Fibroblast of skin of right biceps (primary cell): ENCODE measurements around the gene GOLGA8N.
"Not testable (repeated sequence)": the region's sequence is repeated elsewhere in the genome, so short reads cannot be mapped to it uniquely, and the experiment has no call there.

ENCODE experiments used
- DNase-seq: peaks from one replicate; pipeline ENCODE4 v3.0.0-alpha.2; 2013

The GOLGA8N gene

DNA sequence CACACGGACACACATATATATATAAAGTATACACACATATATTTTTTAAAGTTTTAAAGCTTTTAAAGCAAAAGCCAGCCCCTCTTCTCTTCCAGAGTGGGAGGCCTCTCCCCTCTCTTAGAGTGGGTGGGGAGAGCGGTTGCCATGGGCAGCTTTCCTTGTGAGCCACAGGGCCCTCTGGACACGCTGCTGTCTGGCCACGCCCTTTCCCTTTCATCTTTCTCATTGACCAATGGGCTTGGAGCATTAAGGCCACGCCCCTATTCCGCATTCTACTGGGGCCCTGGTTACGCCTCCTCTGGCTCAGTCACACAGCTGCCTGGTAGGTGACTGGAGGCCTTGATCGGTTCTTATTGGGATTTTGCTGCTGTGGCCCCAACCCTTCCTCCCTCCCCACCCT is at the start of gene GOLGA8N:
GOLGA8N (plus strand) TSS at position 306 of the 400 bp plus-strand sequence.
- DNase-seq = not testable (repeated sequence)

DNA sequence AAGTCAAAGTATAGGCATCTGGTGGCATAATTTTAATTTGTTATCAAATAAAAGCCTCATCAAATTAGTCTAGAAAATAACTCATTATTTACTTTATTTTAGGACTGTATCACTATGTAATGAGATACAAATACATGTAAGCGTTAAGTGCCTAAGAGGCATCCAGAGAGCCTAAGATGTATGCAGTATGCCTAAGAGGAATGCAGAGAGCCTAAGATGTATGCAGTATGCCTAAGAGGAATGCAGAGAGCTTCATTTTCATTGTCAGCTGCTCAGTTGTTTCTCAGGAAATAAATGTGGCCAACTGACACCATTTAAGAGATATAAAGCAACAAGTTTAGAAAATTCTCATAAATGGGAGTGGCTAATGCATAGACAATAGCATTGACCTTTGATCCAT is 49.8 kb upstream of the GOLGA8N start:
- not testable (repeated sequence) for DNase-seq

DNA sequence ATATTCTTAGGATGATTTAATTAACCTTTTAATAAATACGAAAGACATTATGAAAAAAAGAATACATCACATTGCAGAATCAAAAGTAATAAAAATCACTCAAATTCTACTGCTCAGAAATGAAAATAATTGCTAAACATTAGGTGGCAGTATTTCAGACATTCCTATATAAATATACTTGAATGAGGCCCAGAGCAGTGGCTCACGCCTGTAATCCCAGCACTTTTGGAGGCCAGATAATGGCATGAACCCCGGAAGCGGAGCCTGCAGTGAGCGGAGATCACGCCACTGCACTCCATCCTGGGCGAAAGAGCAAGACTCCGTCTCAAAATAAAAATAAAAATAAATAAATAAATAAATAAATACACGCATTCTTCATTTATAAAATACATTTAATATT is 48.1 kb upstream of the GOLGA8N start:
- DNase-seq = not testable (repeated sequence)

DNA sequence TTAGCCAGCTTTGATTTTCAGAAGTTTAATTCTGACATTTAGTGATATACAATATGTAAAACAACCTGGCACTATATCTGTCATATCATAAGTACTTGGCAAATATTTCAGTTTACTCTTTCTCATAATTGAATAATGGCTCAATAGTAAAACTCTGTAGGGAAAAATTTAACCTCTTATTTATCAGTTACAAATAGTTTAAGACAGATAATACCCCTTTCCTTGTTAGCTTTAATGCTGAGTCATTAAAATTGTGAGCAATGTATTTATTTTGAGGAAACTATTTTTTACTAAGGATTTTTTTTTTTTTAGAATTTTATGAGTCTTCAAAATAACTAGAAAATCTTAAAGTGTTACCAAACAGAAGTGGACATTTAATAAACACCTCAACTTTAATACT is 38.7 kb upstream of the GOLGA8N start:
- DNase-seq = not testable (repeated sequence)

DNA sequence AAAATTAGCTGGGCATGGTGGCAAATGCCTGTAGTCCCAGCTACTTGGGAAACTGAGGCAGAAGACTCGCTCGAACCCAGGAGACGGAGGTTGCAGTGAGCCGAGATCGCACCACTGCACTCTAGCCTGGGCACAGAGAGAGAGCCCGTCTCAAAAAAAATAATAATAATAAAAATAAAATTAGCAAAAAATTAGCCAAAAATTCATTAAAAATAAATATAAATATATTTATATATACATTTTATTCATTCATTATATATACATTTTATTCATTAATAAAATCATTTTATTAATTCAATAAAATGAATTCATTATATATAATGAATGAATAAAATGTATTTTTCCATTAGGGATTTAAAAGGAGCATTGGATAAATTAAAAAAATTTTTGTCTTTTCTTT is 31.1 kb upstream of the GOLGA8N start:
- not testable (repeated sequence) for DNase-seq

DNA sequence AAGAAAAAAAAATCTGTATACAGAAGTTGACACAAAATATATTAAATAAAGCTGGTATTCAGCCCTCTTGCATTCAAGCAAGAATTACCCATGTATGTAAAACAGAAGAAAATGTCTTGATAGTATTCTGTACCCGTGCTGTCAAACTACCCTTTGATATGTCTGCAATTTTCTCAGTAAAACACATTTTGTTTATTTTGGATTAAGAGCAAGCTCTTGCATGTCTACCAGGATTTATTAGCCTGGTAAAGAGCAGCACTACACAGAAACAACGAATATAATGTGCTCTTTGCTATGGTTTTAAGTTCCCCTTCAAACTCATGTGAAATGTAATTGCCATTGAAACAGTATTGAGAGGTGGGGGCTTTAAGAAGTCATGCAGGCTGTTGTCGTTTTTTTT is 24.3 kb upstream of the GOLGA8N start:
- DNase-seq = not testable (repeated sequence)

DNA sequence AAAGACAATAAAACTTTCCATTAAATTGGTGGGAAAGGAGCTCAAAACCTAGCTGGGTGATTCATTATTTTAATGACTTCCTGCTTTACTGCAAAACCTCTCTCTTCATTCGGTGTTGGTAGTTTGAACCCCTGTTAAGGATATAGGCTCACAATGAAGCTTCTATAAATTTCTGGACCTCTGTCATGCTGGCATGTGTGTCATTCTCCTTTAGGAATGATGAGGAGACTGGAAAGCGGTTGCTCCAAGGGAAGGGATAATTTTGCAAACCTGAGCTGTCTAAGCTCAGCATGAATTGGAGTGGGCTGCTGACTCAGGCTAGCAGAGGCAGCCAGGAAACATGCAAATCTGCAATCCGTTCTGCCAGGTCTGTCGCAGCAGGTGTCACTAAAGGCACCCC is 14.8 kb upstream of the GOLGA8N start:
- not testable (repeated sequence) for DNase-seq

DNA sequence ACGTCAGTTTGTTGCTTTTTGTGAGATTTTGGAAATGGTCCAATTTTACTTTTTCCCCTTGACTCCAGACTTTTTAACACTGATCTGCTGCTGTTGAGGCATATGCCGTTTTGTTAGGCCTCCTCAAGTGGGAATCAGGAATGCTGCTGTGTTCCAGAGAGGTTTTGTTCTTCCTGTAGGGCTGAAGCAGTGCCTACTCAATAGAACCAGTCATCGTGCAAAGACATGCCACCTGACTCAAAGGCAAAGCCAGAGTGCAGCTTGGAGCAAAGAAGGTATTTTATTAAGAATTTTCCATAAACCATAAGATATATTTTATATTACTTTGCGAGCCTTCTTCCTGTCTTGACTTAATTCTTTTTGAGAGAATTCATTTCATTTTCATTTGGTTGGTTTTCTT is 7.4 kb upstream of the GOLGA8N start:
- not testable (repeated sequence) for DNase-seq

DNA sequence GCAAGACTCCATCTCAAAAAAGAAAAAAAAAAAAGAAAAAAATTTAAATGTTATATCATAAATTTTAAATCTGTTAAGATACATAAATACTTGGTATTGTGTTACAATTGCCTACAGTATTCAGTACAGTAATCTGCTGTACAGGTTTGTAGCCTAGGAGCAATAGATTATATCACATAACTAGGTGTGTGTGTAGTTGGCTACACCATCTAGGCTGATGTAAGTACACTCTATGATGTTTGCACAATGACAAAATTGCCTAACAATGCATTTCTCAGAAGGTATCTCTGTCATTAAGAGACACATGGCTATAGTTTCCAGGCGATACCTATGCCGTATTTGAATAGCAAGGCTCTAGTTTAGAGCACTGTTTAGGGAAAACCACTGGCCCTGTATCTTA is 16.3 kb downstream of the GOLGA8N start:
- not testable (repeated sequence) for DNase-seq

DNA sequence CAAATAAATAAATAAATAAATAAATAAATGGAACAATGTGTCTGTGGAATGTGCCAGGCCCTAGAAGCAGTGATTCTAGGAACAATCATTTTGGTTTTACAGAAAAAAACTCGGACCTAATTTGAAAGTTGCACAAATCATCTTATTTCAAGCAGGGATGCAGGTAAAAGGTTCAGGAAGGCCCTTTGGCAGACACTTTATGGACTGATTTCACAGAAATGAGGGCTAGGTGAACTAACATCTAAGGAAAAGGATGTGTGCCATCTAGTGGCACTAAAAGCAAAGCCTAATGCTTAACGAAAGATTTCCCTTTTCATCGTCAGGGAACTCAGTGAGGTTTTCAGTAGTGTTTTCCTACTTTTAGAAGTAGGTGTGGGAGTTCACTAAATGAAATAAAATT is 17.5 kb downstream of the GOLGA8N start:
- DNase-seq = peak; percentile 35

DNA sequence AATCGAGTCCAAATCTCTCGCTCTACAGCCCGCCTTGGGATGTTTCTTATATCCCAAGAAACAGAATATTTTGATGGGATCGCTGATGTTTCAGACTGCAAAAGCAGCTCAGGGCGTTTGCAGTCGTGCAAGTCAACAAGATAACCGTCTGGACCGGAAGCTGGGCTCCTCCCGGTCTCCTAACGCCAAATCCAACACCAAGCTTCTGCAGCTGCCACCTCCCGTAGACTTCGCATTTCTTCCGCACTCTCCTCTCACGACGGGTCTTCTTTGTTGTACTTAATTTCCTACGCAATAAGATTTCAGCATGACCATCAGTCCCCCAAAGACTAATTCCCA is 21.4 kb downstream of the GOLGA8N start:
- not testable (repeated sequence) for DNase-seq

DNA sequence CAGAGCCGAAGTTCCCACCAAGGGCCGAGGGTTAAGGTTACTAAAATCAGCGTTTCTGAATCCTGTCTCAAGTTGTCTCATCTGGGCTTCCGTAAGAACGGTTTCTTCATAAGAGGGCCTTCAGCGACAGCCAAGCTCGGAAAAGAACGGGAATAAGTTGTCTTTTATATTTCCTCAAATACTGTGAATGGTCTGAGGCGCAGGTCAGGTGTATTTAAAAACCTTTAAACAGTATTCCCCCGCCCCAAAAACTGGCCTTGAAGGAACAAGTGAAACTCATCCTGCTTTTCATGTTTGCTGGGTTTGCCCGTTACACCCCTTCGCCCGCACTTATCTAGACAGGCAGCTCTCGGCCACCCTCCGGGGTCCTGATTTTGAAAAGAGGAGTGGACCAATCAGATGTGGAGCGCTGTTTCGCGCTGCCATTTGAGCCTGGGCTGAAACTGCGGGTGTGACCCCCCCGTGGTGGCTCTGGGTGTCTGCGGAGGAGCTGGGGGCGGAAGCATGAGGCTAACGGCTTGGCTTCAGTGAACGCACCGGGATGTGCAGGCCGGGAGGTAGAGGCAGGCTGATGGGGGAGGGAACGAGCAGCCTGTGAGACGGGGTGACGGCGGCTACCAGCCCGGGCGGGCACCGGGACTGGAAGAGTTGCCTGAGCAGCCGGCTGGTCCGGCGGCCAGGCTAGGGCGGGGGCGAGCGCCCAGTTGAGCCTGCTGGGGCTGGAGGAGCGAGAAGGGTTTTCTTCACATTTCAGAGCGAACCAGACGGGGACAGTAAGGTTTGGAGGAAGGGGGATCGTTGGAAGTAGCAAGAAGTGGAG is 22.0 kb downstream of the GOLGA8N start, which contains the start of gene ARHGAP11A:
ARHGAP11A (plus strand) TSS at position 454 of the 820 bp plus-strand sequence. CDS start 708 bp downstream, outside the sequence.
- peak; percentile 95 for DNase-seq

DNA sequence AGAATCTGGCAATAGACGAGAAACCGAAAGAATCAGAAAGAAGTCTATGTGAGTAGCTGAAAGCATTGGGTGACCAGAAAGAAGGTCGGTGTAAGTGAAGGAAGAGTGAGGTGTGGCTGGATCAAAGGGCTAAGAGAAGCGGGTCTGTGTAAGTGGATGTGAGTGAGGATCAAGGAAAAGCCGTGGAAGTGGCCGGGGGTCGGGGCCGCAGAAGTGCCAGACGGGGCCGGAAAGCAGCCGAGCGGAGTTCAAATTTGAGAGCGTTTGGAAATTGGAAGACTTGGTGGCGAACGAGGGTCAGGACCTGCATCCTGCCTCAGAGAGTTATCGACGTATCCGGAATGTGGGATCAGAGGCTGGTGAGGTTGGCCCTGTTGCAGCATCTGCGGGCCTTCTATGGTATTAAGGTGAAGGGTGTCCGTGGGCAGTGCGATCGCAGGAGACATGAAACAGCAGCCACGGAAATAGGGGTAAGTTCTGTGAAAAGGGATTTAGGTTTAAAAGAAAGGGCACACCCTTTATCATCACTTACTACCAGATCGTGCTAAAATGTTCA is 22.7 kb downstream of the GOLGA8N start:
- DNase-seq = not testable (repeated sequence)

DNA sequence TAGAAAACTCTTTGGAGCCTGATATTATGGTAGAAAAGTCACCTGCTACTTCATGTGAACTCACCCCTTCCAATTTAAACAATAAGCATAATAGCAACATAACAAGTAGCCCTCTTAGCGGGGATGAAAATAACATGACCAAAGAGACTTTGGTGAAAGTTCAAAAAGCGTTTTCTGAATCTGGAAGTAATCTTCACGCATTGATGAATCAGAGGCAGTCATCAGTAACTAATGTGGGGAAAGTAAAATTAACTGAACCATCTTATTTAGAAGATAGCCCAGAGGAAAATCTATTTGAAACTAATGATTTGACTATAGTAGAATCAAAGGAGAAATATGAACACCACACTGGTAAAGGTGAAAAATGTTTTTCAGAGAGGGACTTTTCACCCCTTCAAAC is 43.2 kb downstream of the GOLGA8N start:
- DNase-seq = no peak

DNA sequence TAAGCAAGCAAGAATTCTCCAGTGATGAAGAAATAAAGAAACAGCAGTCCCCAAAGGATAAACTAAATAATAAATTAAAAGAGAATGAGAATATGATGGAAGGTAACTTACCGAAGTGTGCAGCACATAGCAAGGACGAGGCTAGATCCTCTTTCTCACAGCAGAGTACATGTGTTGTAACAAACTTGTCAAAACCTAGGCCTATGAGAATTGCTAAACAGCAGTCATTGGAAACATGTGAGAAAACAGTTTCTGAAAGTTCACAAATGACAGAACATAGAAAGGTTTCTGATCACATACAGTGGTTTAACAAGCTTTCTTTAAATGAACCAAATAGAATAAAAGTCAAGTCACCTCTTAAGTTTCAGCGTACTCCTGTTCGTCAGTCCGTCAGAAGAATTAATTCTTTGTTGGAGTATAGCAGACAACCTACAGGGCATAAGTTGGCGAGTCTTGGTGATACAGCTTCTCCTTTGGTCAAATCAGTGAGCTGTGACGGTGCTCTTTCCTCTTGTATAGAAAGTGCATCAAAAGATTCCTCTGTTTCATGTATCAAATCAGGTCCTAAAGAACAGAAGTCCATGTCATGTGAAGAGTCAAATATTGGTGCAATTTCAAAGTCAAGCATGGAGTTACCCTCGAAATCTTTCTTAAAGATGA is 43.8 kb downstream of the GOLGA8N start:
- no peak for DNase-seq

DNA sequence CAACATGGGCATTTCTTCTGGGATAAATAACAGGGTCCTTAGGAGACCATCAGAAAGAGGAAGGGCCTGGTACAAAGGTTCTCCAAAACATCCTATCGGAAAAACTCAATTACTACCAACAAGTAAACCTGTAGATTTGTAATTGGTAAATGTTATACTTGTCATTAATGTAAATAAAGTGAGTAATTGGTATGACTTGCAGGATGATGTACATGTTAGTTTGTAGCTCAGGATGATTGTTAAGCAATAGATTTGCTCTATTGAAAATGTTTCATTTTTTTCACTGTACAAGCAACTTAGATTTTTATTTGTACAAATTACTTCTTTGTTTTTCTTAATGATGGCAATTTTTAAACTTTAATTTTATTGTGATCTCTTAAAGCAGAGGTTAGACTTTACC is 44.4 kb downstream of the GOLGA8N start:
- DNase-seq = no peak

DNA sequence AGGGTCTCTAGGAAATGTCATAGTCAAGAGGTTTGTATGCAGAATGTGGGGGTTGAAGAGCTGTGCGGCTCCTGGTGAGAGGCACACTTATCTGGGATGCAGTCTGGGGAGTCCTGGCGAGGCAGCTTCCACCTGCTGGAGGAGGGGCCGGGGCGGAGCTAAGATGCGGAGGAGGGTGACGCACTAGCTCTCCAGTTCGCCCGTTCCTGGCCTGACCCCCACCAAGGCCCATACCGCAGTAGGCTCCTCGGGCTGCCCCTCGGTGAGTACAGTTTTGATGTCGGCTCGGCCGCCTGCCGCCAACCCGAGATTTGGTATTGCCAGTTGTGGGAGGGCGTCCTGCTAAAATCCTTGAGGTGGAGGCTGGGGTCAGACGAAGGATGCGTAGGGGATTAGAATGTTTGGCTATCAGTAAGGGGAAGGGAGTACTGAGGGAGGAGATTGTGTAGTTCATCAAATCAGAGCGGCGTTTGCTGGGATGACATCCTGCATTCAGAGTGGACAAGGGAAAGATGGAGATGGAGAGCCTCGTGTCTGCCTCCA is 48.3 kb downstream of the GOLGA8N start, which contains the start of gene SCG5:
SCG5 (plus strand) TSS at position 194 of the 543 bp plus-strand sequence. CDS start 1,883 bp downstream, outside the sequence.
- DNase-seq = peak; percentile 31

DNA sequence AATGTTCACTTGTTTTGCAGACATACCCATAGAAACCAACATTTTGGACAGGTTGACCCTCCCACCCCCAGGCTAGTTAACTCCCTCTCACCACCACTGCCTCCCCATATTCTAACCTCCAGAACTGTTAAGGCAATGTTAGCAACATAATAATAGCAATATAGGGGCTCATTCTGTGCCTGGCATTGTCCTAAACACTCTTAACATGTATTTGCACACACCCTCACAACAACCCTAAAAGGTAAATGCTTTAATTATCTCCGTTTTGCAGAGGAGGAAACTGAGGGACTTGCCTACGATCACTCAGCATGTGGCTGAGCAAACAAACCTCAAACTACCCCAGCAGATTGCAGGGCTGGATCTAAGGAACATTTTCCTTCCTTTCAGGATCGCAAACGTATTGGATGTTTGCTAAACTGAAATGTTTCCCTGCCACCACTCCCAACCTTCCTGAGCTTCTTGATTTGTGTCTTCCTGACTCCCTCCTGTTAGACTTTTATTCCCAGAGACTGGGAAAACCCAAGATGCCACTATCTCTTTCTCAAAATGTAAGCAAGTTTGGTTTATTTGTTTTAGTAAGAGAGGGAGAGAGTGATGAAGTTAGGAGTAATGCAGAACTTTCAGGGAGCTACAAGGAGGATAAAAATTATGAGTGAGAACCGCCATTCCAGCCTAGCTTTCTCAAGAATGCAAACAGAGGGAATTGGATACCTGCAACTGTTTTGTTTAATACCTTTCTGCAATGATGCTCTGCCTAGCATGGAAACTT is 49.6 kb downstream of the GOLGA8N start:
- no peak for DNase-seq

DNA sequence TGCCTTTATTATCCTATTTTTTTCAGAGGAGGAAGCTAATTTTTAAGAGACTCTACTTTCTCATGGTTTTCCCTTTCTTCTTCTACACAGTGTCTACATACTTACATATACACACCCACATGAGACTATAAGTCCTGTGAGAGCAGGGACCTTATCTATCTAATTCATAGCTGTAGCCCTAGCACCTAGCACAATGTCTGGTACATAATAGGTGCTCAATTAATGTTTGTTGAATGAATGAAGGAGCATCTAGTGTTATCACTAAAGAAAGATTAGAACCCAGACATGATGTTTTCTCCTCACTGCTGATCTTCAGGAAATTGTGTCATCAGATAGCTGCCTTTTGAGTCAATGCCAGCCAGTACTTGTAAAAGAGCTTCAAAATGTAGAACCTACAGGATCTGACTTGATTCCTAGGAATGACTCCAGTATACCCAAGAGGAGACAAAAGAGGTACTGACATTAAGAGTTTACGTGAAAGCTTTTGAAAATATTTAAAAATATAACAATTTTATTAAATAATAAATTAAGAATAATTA is 50.7 kb downstream of the GOLGA8N start:
- DNase-seq = peak; percentile 62

DNA sequence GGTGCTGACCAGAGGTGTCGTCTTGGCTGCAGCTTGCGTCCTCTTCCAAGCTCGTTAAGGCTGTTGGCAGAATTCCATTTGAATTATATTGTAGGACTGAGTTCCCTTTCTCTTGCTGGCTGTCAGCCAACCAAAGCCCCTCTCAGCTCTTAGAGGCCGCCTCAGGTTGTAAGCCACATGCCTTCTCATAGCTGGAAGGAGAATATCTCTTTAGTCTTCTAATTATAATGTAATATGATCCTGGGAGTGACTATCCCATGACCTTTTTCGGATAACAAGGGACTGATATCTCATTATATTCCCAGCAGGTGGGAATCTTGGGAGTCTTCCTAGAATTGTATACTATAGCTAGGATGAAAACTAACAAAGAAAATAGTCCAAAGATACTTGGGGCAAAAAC is 53.0 kb downstream of the GOLGA8N start:
- no peak for DNase-seq

DNA sequence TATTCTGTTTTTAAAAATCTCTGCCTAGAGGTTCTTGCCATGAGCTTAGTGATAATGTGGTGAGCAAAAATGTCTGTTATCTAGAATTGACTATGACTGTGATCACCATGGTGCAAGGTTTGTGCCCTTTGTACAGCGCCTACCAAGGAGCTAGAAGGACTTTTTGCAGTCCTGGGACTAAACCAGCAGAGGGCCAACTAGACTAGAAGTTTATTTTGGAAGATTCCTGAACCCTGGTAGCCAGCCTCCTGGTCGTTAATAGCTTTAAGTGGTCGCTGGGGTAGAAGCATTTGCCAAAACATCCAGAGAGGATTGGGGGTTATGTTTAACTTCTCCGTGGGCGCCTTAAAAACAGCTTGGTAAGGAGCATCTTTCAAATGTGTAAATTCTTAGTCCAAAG is 56.1 kb downstream of the GOLGA8N start:
- DNase-seq = peak; percentile 55

DNA sequence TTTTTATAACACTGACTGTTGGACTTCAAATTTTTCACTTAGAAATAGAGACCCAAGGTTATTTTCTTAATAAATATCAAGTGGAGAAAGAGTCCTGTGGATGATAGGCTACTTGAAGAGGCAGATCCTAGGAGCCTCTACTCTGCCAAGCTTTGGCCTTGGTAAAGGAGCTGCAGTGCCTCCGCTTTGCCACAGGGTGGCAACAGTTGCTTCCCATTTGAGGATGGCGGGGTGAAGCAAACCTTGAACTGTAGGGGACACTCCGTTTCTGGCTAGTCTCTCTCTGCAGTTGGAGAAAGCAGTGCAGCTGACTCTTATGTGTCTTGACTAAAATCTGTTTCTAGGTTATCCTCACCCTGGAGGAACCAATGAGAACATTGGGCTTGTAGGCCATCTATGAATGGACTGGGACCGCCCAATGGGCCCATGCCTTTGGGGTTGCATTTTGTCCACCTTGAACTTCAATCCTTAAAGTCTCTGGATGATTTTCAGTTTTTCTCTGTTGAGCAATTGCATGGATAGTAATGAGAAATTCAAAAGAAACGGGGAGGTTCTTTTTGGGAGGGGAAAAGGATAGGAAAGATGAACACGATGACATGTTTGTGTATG is 58.1 kb downstream of the GOLGA8N start:
- DNase-seq = peak; percentile 80
